ENCODE results near the gene PTPRD.

PTPRD gene

DNA sequence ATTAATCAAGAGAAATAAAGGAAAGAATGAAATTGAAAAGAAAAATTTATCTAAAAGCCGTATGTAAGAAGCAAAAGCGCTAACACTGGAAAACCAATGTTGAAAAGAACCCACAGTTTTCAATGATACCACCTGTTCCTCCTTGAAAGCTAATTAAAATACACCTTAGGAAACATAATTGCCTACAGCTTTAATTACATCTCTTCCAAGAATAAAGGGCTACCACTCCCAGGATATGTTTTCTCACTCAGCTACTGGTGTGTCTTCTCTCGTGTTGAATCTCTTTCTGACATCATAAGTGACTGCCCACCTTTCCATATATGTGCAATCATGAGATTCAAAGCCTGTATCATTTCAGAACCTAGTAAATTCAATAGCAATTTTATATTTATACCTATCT, 1932.6 kb downstream of the PTPRD start:
- no peak for DNase-seq (ENCODE audit: low spot score)

GRCh38 chr9:8679371-8679822, 1933.4 kb downstream of the PTPRD start:
- no peak for DNase-seq (ENCODE audit: low spot score)

GRCh38 chr9:8677741-8678140, 1935.1 kb downstream of the PTPRD start:
- no peak for DNase-seq (ENCODE audit: low spot score)

DNA sequence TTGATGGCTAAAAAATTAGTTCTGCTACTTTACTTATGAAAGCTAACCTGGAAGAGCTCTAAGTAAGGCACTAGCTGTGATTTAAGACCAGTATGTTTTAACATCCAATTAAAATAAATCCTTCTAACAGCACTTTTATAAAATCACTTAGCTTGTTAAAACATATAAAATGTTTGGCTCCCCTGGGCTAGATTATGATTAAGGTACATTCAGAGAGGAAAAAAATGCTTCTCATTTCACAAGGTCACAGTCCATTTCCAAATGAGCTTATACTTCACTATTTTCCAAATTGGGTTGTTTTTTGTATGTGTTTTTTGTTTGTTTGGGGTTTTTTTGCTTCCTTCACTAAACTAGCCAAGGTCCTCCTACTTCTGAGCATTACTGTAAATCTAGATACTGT, 1938.3 kb downstream of the PTPRD start:
- DNase-seq (ENCODE audit: low spot score), result no peak

GRCh38 chr9:8673830-8674229, 1939.0 kb downstream of the PTPRD start:
- DNase-seq (ENCODE audit: low spot score), result no peak

- DNase-seq (ENCODE audit: low spot score), result no peak
Measured at GRCh38 chr9:8670751-8671150, 1942.1 kb downstream of the PTPRD start.

DNA sequence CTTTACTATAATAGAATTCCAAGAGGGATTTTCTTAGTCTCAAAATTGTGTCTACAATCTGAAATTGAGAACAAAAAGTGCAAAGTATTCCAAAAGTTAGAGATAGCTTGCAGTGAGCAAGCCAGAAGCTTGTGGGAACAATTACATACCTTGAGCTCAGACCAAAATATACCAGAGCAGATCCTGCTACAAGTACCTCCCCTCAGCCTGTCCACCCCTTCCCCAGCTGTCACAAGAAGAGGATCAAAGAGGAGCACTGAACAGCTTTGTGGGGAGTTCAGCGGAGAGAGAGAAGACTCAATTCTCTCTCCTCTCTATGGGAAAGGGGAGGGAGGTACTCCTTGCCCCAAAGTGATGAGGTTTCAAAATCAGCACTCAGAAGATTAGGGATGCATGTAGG, 1944.1 kb downstream of the PTPRD start:
- no peak for DNase-seq (ENCODE audit: low spot score)

GRCh38 chr9:8668231-8668630, 1944.6 kb downstream of the PTPRD start:
- no peak for DNase-seq (ENCODE audit: low spot score)

DNA sequence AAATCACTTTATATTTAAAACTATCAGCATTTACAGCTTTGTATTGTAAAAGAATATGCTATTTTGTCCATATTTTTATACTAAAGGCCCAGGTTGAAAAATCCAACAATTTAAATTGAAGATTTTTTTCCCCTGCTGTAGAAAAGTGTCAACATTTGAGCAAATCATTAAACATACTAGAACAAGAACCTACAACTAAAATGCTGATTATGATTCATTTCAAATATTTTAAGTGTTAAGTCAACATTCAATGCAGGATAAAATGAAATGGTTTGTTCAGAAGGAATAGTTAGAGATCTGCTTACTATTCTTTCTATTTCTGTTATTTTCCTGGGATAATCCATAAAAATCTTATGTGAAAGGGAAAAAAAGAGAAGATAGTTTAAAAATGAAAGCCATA, 1946.7 kb downstream of the PTPRD start:
- DNase-seq (ENCODE audit: low spot score), result no peak

- DNase-seq (ENCODE audit: low spot score), result no peak
Measured at GRCh38 chr9:8660383-8660782, 1952.4 kb downstream of the PTPRD start.

DNA sequence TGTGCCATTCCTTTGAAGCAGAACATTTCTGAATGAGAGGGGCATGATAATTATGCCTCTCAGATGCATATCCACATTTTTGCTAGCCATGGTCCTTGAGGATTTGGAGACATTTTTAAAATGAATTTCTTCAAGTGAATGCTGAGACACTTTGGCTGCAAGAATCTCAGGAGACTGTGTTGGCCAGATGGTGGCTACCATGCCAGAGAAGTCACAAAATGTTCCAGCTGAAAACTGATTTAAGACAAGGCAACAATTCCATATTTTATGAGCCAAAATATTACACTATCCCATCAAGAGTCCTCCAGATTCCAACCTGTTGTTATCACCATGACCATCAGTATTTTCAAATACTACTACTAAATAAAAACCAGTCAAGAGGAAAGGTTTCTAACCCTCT, 1953.7 kb downstream of the PTPRD start:
- DNase-seq (ENCODE audit: low spot score), result no peak

GRCh38 chr9:8655071-8655470, 1957.7 kb downstream of the PTPRD start:
- DNase-seq (ENCODE audit: low spot score), result no peak

- no peak for DNase-seq (ENCODE audit: low spot score)
Measured at GRCh38 chr9:8653855-8654254, 1958.9 kb downstream of the PTPRD start.

DNA sequence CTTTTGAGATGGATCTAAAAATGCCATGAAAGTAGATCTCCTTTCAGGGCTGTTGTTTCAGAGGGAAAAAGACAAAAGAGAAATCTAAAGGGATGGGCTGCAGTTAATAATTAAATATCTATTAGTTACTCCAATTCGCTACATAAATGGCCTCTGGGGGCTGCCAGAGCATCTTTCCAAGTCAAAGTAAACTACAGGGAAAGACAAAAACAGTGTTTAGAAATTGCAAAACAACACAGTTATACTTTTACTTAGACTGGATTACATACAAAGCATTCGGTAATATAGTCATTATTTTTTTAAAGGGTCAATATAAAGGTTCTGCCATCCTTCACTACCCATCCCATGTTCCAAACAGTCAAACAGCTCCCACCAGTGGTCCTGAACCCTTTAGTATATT, 1959.7 kb downstream of the PTPRD start:
- DNase-seq (ENCODE audit: low spot score), result no peak

GRCh38 chr9:8652255-8652654, 1960.5 kb downstream of the PTPRD start:
- DNase-seq (ENCODE audit: low spot score), result no peak

GRCh38 chr9:8651846-8652215, 1961.0 kb downstream of the PTPRD start:
- DNase-seq (ENCODE audit: low spot score), result no peak

GRCh38 chr9:8651070-8651845, 1961.5 kb downstream of the PTPRD start:
- DNase-seq (ENCODE audit: low spot score), result no peak

DNA sequence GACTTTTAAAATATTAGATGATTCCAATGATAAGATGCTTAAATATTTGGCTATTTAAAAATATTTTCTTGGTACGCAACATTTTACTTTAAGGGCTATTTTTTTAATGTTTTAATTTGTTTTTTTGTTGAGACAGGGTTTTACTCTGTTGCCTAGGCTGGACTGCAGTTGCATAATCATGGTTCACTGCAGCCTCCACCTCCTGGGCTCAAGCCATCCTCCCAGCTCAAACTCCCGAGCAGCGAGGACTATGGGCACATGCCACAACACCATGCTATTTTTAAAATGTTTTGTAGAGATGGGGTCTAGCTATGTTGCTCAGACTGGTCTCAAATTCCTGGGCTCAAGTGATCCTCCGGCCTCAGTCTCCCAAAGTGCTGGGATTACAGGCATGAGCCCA, 1963.0 kb downstream of the PTPRD start:
- no peak for DNase-seq (ENCODE audit: low spot score)

DNA sequence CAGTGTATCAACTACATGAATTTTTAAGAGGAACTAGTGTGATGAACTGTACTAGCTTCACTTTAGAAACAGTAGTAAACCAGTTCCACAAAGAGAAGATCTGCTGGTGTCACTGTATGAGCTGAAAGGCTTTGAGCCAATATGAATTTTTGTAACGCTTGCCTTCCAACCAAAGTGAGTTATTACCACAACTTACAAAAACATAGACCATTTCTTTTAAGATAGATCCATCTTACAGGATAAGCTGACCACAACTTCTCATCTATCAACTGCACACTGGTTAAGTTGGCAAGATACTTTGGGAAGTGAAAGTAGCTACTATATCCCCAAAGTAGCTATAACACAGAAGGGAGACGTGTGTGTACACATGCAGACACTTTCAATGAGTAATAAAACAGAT, 1963.6 kb downstream of the PTPRD start:
- DNase-seq (ENCODE audit: low spot score), result no peak

GRCh38 chr9:8648271-8648845, 1964.4 kb downstream of the PTPRD start:
- no peak for DNase-seq (ENCODE audit: low spot score)

- DNase-seq (ENCODE audit: low spot score), result no peak
Measured at GRCh38 chr9:8647824-8648223, 1965.0 kb downstream of the PTPRD start.

GRCh38 chr9:8644571-8644970, 1968.2 kb downstream of the PTPRD start:
- no peak for DNase-seq (ENCODE audit: low spot score)

DNA sequence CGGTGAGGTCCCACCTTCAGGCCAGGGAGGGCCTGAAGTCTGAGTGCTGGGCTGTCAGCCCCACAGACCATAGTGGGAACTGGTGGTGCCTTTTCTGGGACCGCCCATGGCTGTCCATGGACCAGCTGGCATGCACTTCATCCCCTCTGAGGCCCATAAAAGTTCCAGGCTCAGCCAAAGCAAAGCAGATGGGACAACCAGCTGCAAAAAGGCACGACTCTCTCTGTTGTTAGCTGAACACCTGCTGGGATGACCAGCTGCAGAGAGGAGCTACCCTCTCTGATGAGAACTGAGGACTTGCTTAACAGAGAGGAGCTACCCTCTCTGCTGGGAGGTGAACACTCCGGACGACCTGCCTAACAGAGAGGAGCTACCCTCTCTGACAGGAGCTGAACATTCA, 1968.9 kb downstream of the PTPRD start:
- no peak for DNase-seq (ENCODE audit: low spot score)

GRCh38 chr9:8643464-8643863, 1969.3 kb downstream of the PTPRD start:
- no peak for DNase-seq (ENCODE audit: low spot score)

All from GM03348 (cell line).